ENCODE data around the gene TDRD3. TPM values are rescaled to one million over a fixed set of nuclear protein-coding genes. Genes with fewer than 3 reads are reported as not detected.
A peak's percentile ranks its signal among the peaks of the same experiment; 100 is the strongest.
"Not testable (repeated sequence)": the region's sequence is repeated elsewhere in the genome, so short reads cannot be mapped to it uniquely, and the experiment has no call there.

TDRD3 gene
- total RNA-seq, 1 donor from 2014 or later = 61.6 TPM

GRCh38 chr13:60369242-60369641 lies 27.8 kb upstream of the TDRD3 start:
- Histone ChIP-seq H3K36me3 (ENCODE audit: control insufficient read depth in 3 of 3, insufficient read depth in 3 of 3, low read length in 3 of 3) (no peaks in the 10 kb centered on the region), H3K9ac (ENCODE audit: low read depth in 1 of 3, low read length in 3 of 3) (no peak overlapping the region), H3K4me3 (ENCODE audit: low read length in 3 of 3) (no peak overlapping the region), H3K27me3 (ENCODE audit: control insufficient read depth in 3 of 3, insufficient read depth in 3 of 3, low read length in 3 of 3) (no peaks in the 10 kb centered on the region), H3K27ac (ENCODE audit: low read depth, low read length) (no peak overlapping the region), H3K9me3 (ENCODE audit: control insufficient read depth in 3 of 3, low read length in 3 of 3) (no peaks in the 10 kb centered on the region), H3K4me1 (ENCODE audit: control insufficient read depth in 3 of 3, insufficient read depth in 3 of 3, low read length in 3 of 3) (no peaks in the 10 kb centered on the region)

GRCh38 chr13:60370343-60370742 lies 26.7 kb upstream of the TDRD3 start:
- no peaks in the 10 kb centered on the region for H3K4me1 ChIP-seq (ENCODE audit: control insufficient read depth in 3 of 3, insufficient read depth in 3 of 3, low read length in 3 of 3)
- no peaks in the 10 kb centered on the region for H3K36me3 ChIP-seq (ENCODE audit: control insufficient read depth in 3 of 3, insufficient read depth in 3 of 3, low read length in 3 of 3)
- no peak overlapping the region for H3K4me3 ChIP-seq (ENCODE audit: low read length in 3 of 3)
- H3K27ac ChIP-seq (ENCODE audit: low read depth, low read length) = no peak overlapping the region
- no peaks in the 10 kb centered on the region for H3K27me3 ChIP-seq (ENCODE audit: control insufficient read depth in 3 of 3, insufficient read depth in 3 of 3, low read length in 3 of 3)
- no peaks in the 10 kb centered on the region for H3K9me3 ChIP-seq (ENCODE audit: control insufficient read depth in 3 of 3, low read length in 3 of 3)
- no peak overlapping the region for H3K9ac ChIP-seq (ENCODE audit: low read depth in 1 of 3, low read length in 3 of 3)

GRCh38 chr13:60372141-60372540 lies 24.9 kb upstream of the TDRD3 start:
- Histone ChIP-seq H3K27me3 (ENCODE audit: control insufficient read depth in 3 of 3, insufficient read depth in 3 of 3, low read length in 3 of 3) (no peaks in the 10 kb centered on the region), H3K27ac (ENCODE audit: low read depth, low read length) (no peak overlapping the region), H3K4me3 (ENCODE audit: low read length in 3 of 3) (no peak overlapping the region), H3K9me3 (ENCODE audit: control insufficient read depth in 3 of 3, low read length in 3 of 3) (no peaks in the 10 kb centered on the region), H3K4me1 (ENCODE audit: control insufficient read depth in 3 of 3, insufficient read depth in 3 of 3, low read length in 3 of 3) (no peaks in the 10 kb centered on the region), H3K9ac (ENCODE audit: low read depth in 1 of 3, low read length in 3 of 3) (no peak overlapping the region), H3K36me3 (ENCODE audit: control insufficient read depth in 3 of 3, insufficient read depth in 3 of 3, low read length in 3 of 3) (no peaks in the 10 kb centered on the region)

- H3K27me3 ChIP-seq (ENCODE audit: control insufficient read depth in 3 of 3, insufficient read depth in 3 of 3, low read length in 3 of 3); H3K4me1 ChIP-seq (ENCODE audit: control insufficient read depth in 3 of 3, insufficient read depth in 3 of 3, low read length in 3 of 3); H3K4me3 ChIP-seq (ENCODE audit: low read length in 3 of 3); H3K9me3 ChIP-seq (ENCODE audit: control insufficient read depth in 3 of 3, low read length in 3 of 3); H3K36me3 ChIP-seq (ENCODE audit: control insufficient read depth in 3 of 3, insufficient read depth in 3 of 3, low read length in 3 of 3); H3K9ac ChIP-seq (ENCODE audit: low read depth in 1 of 3, low read length in 3 of 3); H3K27ac ChIP-seq (ENCODE audit: low read depth, low read length): not testable (repeated sequence)
These were observed 17.7 kb upstream of the TDRD3 start for GRCh38 chr13:60379282-60379681.

GRCh38 chr13:60379837-60380565 lies 17.0 kb upstream of the TDRD3 start:
- Histone ChIP-seq H3K4me3 (ENCODE audit: low read length in 3 of 3) (no peak overlapping the region), H3K27me3 (ENCODE audit: control insufficient read depth in 3 of 3, insufficient read depth in 3 of 3, low read length in 3 of 3) (no peaks in the 10 kb centered on the region), H3K27ac (ENCODE audit: low read depth, low read length) (no peak overlapping the region), H3K36me3 (ENCODE audit: control insufficient read depth in 3 of 3, insufficient read depth in 3 of 3, low read length in 3 of 3) (no peaks in the 10 kb centered on the region), H3K9me3 (ENCODE audit: control insufficient read depth in 3 of 3, low read length in 3 of 3) (no peaks in the 10 kb centered on the region), H3K4me1 (ENCODE audit: control insufficient read depth in 3 of 3, insufficient read depth in 3 of 3, low read length in 3 of 3) (no peaks in the 10 kb centered on the region), H3K9ac (ENCODE audit: low read depth in 1 of 3, low read length in 3 of 3) (no peak overlapping the region)

- Histone ChIP-seq H3K4me3 (ENCODE audit: low read length in 3 of 3) (no peak overlapping the region), H3K9me3 (ENCODE audit: control insufficient read depth in 3 of 3, low read length in 3 of 3) (no peaks in the 10 kb centered on the region), H3K9ac (ENCODE audit: low read depth in 1 of 3, low read length in 3 of 3) (no peak overlapping the region)
These were observed 12.1 kb upstream of the TDRD3 start for GRCh38 chr13:60384911-60385310.

GRCh38 chr13:60386250-60386649 lies 10.8 kb upstream of the TDRD3 start:
- Histone ChIP-seq H3K27ac (ENCODE audit: low read depth, low read length) (no peak overlapping the region), H3K9me3 (ENCODE audit: control insufficient read depth in 3 of 3, low read length in 3 of 3) (no peaks in the 10 kb centered on the region), H3K9ac (ENCODE audit: low read depth in 1 of 3, low read length in 3 of 3) (no peak overlapping the region), H3K36me3 (ENCODE audit: control insufficient read depth in 3 of 3, insufficient read depth in 3 of 3, low read length in 3 of 3) (no peaks in the 10 kb centered on the region), H3K27me3 (ENCODE audit: control insufficient read depth in 3 of 3, insufficient read depth in 3 of 3, low read length in 3 of 3) (no peaks in the 10 kb centered on the region), H3K4me3 (ENCODE audit: low read length in 3 of 3) (no peak overlapping the region), H3K4me1 (ENCODE audit: control insufficient read depth in 3 of 3, insufficient read depth in 3 of 3, low read length in 3 of 3) (no peaks in the 10 kb centered on the region)

More at GRCh38 chr13:60384911-60385310, 12.1 kb upstream of the TDRD3 start:
- Histone ChIP-seq H3K27ac (ENCODE audit: low read depth, low read length) (no peak overlapping the region), H3K27me3 (ENCODE audit: control insufficient read depth in 3 of 3, insufficient read depth in 3 of 3, low read length in 3 of 3) (no peaks in the 10 kb centered on the region), H3K4me1 (ENCODE audit: control insufficient read depth in 3 of 3, insufficient read depth in 3 of 3, low read length in 3 of 3) (no peaks in the 10 kb centered on the region), H3K36me3 (ENCODE audit: control insufficient read depth in 3 of 3, insufficient read depth in 3 of 3, low read length in 3 of 3) (no peaks in the 10 kb centered on the region)

GRCh38 chr13:60392131-60392530 lies 4.9 kb upstream of the TDRD3 start:
- Histone ChIP-seq H3K36me3 (ENCODE audit: control insufficient read depth in 3 of 3, insufficient read depth in 3 of 3, low read length in 3 of 3) (no peaks in the 10 kb centered on the region), H3K4me1 (ENCODE audit: control insufficient read depth in 3 of 3, insufficient read depth in 3 of 3, low read length in 3 of 3) (no peaks in the 10 kb centered on the region), H3K27ac (ENCODE audit: low read depth, low read length) (no peak overlapping the region), H3K9me3 (ENCODE audit: control insufficient read depth in 3 of 3, low read length in 3 of 3) (no peaks in the 10 kb centered on the region), H3K9ac (ENCODE audit: low read depth in 1 of 3, low read length in 3 of 3) (no peak overlapping the region), H3K27me3 (ENCODE audit: control insufficient read depth in 3 of 3, insufficient read depth in 3 of 3, low read length in 3 of 3) (no peaks in the 10 kb centered on the region), H3K4me3 (ENCODE audit: low read length in 3 of 3) (no peak overlapping the region)

GRCh38 chr13:60395971-60396782 lies 843 bp upstream of the TDRD3 start:
- Histone ChIP-seq H3K9ac (ENCODE audit: low read depth in 1 of 3, low read length in 3 of 3) (peak overlapping the region; percentile 92 to 99 (median 98)), H3K27ac (ENCODE audit: low read depth, low read length) (peak overlapping the region; percentile 95), H3K36me3 (ENCODE audit: control insufficient read depth in 3 of 3, insufficient read depth in 3 of 3, low read length in 3 of 3) (no peaks in the 10 kb centered on the region), H3K4me3 (ENCODE audit: low read length in 3 of 3) (peak overlapping the region; percentile 95 to 97 (median 95)), H3K4me1 (ENCODE audit: control insufficient read depth in 3 of 3, insufficient read depth in 3 of 3, low read length in 3 of 3) (peaks cover 13 to 20% (median 19%) of the 10 kb centered on the region in 3 donors), H3K9me3 (ENCODE audit: control insufficient read depth in 3 of 3, low read length in 3 of 3) (no peaks in the 10 kb centered on the region), H3K27me3 (ENCODE audit: control insufficient read depth in 3 of 3, insufficient read depth in 3 of 3, low read length in 3 of 3) (no peaks in the 10 kb centered on the region)

- peaks cover 15 to 26% (median 19%) of the 10 kb centered on the region in 3 donors for H3K4me1 ChIP-seq (ENCODE audit: control insufficient read depth in 3 of 3, insufficient read depth in 3 of 3, low read length in 3 of 3)
- H3K36me3 ChIP-seq (ENCODE audit: control insufficient read depth in 3 of 3, insufficient read depth in 3 of 3, low read length in 3 of 3) = no peaks in the 10 kb centered on the region
- H3K4me3 ChIP-seq (ENCODE audit: low read length in 3 of 3) = peak overlapping the region; percentile 74 to 94 (median 87)
- peak overlapping the region; percentile 79 to 92 (median 88) for H3K9ac ChIP-seq (ENCODE audit: low read depth in 1 of 3, low read length in 3 of 3)
- H3K9me3 ChIP-seq (ENCODE audit: control insufficient read depth in 3 of 3, low read length in 3 of 3) = no peaks in the 10 kb centered on the region
- H3K27ac ChIP-seq (ENCODE audit: low read depth, low read length) = peak overlapping the region; percentile 81
- H3K27me3 ChIP-seq (ENCODE audit: control insufficient read depth in 3 of 3, insufficient read depth in 3 of 3, low read length in 3 of 3) = no peaks in the 10 kb centered on the region
These were observed 821 bp downstream of the TDRD3 start for GRCh38 chr13:60397704-60398378.

All from skeletal muscle tissue (tissue), 4 donors.